HEK293 (cell line): ENCODE results near the gene KATNB1.

Experiments
- CTCF ChIA-PET: fragments of 350-600 bp; formaldehyde crosslinking; extraction: SDS; loops from one replicate; lab custom pipeline; 2021; ENCODE audit warnings: antibody characterized with exemption; lab: Yijun Ruan, JAX
- POLR2A ChIA-PET: fragments of 300-600 bp; formaldehyde crosslinking; extraction: SDS; loops from one replicate; lab custom pipeline; 2020; ENCODE audit warnings: antibody characterized with exemption, inconsistent platforms; lab: Yijun Ruan, JAX
- H3K27ac ChIP-seq: fragments of 200-500 bp; sonication (Bioruptor generic); 2 replicates; pipeline ENCODE4 v1.5.1; 2014; ENCODE audit warnings: low read depth, low read length, control low read depth, inconsistent platforms; ENCODE audit errors: extremely low read depth
- H3K36me3 ChIP-seq, 2 experiments: fragments of 200-500 bp in 1 of 2; sonication (Bioruptor generic) in 1 of 2; 1 replicate in 1 of 2; 2 replicates in 1 of 2; pipeline ENCODE4 v1.5.1; 2014 to 2017; ENCODE audit warnings: inconsistent platforms in 2 of 2, low read length in 2 of 2; ENCODE audit not compliant: control insufficient read depth in 2 of 2, insufficient read depth in 1 of 2
- H3K4me1 ChIP-seq: fragments of 200-500 bp; sonication (Bioruptor generic); 2 replicates; pipeline ENCODE4 v1.5.1; 2014; ENCODE audit warnings: mild to moderate bottlenecking, low read length, inconsistent platforms; ENCODE audit not compliant: control insufficient read depth, insufficient read depth
- H3K4me3 ChIP-seq: 2 replicates; pipeline ENCODE4 v1.5.1; 2011; ENCODE audit warnings: low read depth, mild to moderate bottlenecking, control low read depth, low read length, moderate library complexity
- H3K9me3 ChIP-seq: fragments of 200-500 bp; sonication (Bioruptor generic); 2 replicates; pipeline ENCODE4 v1.5.1; 2014; ENCODE audit warnings: low read depth, low read length, inconsistent platforms; ENCODE audit not compliant: control insufficient read depth, insufficient read depth
- EGR2 ChIP-seq: fragments of 450-650 bp; formaldehyde crosslinking; IDR thresholded peaks from 2 replicates; pipeline ENCODE4 v1.5.1; 2016; ENCODE audit warnings: low read depth, missing biosample characterization, missing genetic modification characterization
- HOXC10 ChIP-seq: sonication (generic); formaldehyde crosslinking; IDR thresholded peaks from 2 replicates; pipeline ENCODE4 v1.8.1; 2023; ENCODE audit warnings: mild to moderate bottlenecking, missing genetic modification reagents
- KLF9 ChIP-seq: fragments of 450-650 bp; formaldehyde crosslinking; IDR thresholded peaks from 2 replicates; pipeline ENCODE4 v1.5.1; 2016; ENCODE audit warnings: missing biosample characterization, missing genetic modification characterization, low read depth
- RBAK ChIP-seq: fragments of 450-650 bp; formaldehyde crosslinking; IDR thresholded peaks from 2 replicates; pipeline ENCODE4 v1.5.1; 2016; ENCODE audit warnings: missing biosample characterization, missing genetic modification characterization
- YY1 ChIP-seq: fragments of 450-650 bp; formaldehyde crosslinking; IDR thresholded peaks from 2 replicates; pipeline ENCODE4 v1.5.1; 2018; ENCODE audit warnings: missing biosample characterization, missing genetic modification characterization
- ZBTB8A ChIP-seq: fragments of 450-650 bp; formaldehyde crosslinking; IDR thresholded peaks from 2 replicates; pipeline ENCODE4 v1.5.1; 2016; ENCODE audit warnings: missing biosample characterization, missing genetic modification characterization
- ZFP41 ChIP-seq: fragments of 450-650 bp; formaldehyde crosslinking; IDR thresholded peaks from 2 replicates; pipeline ENCODE4 v1.5.1; 2016; ENCODE audit warnings: missing biosample characterization, missing genetic modification characterization, borderline replicate concordance
- ZNF600 ChIP-seq: fragments of 450-650 bp; formaldehyde crosslinking; IDR thresholded peaks from 2 replicates; pipeline ENCODE4 v1.5.1; 2016; ENCODE audit warnings: missing biosample characterization, missing genetic modification characterization
- TF ChIP-seq, protein P1 (sequence below): fragments of 450-650 bp; formaldehyde crosslinking; IDR thresholded peaks from 2 replicates; pipeline ENCODE4 v1.5.1; 2016; ENCODE audit warnings: missing biosample characterization, missing genetic modification characterization
- TF ChIP-seq, protein P2 (sequence below): fragments of 450-650 bp; formaldehyde crosslinking; IDR thresholded peaks from 2 replicates; pipeline ENCODE4 v1.5.1; 2016; ENCODE audit warnings: missing biosample characterization, missing genetic modification characterization
- TF ChIP-seq, protein P3 (sequence below): fragments of 450-650 bp; formaldehyde crosslinking; conservative IDR thresholded peaks from 2 replicates; pipeline ENCODE4 v1.5.1; 2016; ENCODE audit warnings: low read depth, missing biosample characterization, missing genetic modification characterization
- TF ChIP-seq, protein P4 (sequence below): fragments of 450-650 bp; formaldehyde crosslinking; IDR thresholded peaks from 2 replicates; pipeline ENCODE4 v1.5.1; 2016; ENCODE audit warnings: missing biosample characterization, missing genetic modification characterization
- TF ChIP-seq, protein P5 (sequence below): fragments of 450-650 bp; formaldehyde crosslinking; IDR thresholded peaks from 2 replicates; pipeline ENCODE4 v1.5.1; 2016; ENCODE audit warnings: missing biosample characterization, missing genetic modification characterization

Gene KATNB1

DNA sequence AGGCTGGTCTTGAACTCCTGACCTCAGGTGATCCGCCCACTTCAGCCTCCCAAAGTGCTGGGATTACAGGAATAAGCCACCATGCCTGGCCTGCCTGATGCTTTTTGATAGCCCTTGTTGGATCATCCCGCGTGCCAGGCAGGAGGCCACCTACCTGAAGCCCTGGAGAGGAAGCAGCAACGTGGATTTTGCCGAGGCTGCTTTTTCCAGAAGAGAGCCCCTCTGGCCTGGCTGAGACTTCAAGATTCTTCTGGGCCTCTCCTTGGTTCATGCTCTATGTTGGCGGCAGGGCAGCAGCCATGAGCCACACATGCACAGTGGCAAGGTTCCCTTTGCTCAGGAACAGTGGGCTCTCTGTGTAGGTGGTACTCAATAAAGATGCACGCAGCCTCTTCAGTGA is 11.5 kb downstream of the KATNB1 start:
- ChIA-PET POLR2A (no interaction called here), CTCF (interaction anchor here (1.2 kb wide), 1 partner anchor 40 kb away, joined by 3 read pairs; no protein-coding TSS in a partner anchor)
- Histone ChIP-seq H3K36me3 (peaks cover 0 to 68% of the 10 kb centered on the region in 2 experiments; a peak in 2 of 3 replicates), H3K9me3 (no peaks in the 10 kb centered on the region), H3K4me1 (no peaks in the 10 kb centered on the region), H3K4me3 (no peak overlapping the region), H3K27ac (no peak overlapping the region)
- TF ChIP-seq EGR2 (tag by site-specific recombination) = 0 out of 2 replicates have a peak, but pooled peaks have one; percentile 5
- TF ChIP-seq, protein P1, sequence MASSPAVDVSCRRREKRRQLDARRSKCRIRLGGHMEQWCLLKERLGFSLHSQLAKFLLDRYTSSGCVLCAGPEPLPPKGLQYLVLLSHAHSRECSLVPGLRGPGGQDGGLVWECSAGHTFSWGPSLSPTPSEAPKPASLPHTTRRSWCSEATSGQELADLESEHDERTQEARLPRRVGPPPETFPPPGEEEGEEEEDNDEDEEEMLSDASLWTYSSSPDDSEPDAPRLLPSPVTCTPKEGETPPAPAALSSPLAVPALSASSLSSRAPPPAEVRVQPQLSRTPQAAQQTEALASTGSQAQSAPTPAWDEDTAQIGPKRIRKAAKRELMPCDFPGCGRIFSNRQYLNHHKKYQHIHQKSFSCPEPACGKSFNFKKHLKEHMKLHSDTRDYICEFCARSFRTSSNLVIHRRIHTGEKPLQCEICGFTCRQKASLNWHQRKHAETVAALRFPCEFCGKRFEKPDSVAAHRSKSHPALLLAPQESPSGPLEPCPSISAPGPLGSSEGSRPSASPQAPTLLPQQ (tag by site-specific recombination) = no peak

DNA sequence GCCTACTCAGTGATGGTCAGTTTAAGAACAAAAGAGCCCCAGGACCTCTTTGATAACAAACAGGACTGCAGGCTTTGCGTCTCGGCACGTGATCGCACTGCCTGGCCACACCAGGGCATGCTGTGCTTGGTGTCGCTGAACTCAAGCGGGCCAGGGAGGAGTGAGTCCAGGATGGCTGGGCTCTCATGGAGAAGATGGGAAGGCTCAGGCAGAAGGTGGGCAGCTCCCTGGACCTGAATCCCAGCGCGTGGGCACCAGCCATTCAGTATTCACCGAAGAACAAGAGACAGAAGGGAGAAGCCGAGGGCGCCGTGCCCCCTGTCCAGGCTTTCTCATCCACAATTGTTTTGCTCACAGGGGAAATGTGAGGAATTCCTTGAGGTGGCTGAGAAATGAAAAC is 11.9 kb downstream of the KATNB1 start:
- ChIA-PET CTCF (interaction anchor here (0.6 to 1.2 kb wide), 2 partner anchors 9 to 161 kb away, joined by 3 to 4 read pairs; no protein-coding TSS in a partner anchor), POLR2A (no interaction called here)
- Histone ChIP-seq H3K27ac (no peak overlapping the region), H3K36me3 (peaks cover 0 to 68% of the 10 kb centered on the region in 2 experiments; a peak in 2 of 3 replicates), H3K9me3 (no peaks in the 10 kb centered on the region), H3K4me1 (no peaks in the 10 kb centered on the region), H3K4me3 (no peak overlapping the region)
- TF ChIP-seq, protein P2, sequence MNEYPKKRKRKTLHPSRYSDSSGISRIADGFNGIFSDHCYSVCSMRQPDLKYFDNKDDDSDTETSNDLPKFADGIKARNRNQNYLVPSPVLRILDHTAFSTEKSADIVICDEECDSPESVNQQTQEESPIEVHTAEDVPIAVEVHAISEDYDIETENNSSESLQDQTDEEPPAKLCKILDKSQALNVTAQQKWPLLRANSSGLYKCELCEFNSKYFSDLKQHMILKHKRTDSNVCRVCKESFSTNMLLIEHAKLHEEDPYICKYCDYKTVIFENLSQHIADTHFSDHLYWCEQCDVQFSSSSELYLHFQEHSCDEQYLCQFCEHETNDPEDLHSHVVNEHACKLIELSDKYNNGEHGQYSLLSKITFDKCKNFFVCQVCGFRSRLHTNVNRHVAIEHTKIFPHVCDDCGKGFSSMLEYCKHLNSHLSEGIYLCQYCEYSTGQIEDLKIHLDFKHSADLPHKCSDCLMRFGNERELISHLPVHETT (tag by site-specific recombination) = no peak
- no peak for TF ChIP-seq ZFP41 (tag by site-specific recombination)
- TF ChIP-seq KLF9 = no peak
- TF ChIP-seq, protein P3, sequence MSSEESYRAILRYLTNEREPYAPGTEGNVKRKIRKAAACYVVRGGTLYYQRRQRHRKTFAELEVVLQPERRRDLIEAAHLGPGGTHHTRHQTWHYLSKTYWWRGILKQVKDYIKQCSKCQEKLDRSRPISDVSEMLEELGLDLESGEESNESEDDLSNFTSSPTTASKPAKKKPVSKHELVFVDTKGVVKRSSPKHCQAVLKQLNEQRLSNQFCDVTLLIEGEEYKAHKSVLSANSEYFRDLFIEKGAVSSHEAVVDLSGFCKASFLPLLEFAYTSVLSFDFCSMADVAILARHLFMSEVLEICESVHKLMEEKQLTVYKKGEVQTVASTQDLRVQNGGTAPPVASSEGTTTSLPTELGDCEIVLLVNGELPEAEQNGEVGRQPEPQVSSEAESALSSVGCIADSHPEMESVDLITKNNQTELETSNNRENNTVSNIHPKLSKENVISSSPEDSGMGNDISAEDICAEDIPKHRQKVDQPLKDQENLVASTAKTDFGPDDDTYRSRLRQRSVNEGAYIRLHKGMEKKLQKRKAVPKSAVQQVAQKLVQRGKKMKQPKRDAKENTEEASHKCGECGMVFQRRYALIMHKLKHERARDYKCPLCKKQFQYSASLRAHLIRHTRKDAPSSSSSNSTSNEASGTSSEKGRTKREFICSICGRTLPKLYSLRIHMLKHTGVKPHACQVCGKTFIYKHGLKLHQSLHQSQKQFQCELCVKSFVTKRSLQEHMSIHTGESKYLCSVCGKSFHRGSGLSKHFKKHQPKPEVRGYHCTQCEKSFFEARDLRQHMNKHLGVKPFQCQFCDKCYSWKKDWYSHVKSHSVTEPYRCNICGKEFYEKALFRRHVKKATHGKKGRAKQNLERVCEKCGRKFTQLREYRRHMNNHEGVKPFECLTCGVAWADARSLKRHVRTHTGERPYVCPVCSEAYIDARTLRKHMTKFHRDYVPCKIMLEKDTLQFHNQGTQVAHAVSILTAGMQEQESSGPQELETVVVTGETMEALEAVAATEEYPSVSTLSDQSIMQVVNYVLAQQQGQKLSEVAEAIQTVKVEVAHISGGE = no peak
- no peak for TF ChIP-seq YY1
- TF ChIP-seq, protein P4, sequence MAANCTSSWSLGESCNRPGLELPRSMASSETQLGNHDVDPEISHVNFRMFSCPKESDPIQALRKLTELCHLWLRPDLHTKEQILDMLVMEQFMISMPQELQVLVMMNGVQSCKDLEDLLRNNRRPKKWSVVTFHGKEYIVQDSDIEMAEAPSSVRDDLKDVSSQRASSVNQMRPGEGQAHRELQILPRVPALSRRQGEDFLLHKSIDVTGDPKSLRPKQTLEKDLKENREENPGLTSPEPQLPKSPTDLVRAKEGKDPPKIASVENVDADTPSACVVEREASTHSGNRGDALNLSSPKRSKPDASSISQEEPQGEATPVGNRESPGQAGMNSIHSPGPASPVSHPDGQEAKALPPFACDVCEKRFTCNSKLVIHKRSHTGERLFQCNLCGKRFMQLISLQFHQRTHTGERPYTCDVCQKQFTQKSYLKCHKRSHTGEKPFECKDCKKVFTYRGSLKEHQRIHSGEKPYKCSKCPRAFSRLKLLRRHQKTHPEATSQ (tag by site-specific recombination) = no peak
- no peak for TF ChIP-seq RBAK (tag by site-specific recombination)
- TF ChIP-seq ZBTB8A (tag by site-specific recombination) = no peak
- no peak for TF ChIP-seq ZNF600 (tag by site-specific recombination)
- TF ChIP-seq HOXC10 (CRISPR knock-in tag) = no peak
- TF ChIP-seq, protein P5, sequence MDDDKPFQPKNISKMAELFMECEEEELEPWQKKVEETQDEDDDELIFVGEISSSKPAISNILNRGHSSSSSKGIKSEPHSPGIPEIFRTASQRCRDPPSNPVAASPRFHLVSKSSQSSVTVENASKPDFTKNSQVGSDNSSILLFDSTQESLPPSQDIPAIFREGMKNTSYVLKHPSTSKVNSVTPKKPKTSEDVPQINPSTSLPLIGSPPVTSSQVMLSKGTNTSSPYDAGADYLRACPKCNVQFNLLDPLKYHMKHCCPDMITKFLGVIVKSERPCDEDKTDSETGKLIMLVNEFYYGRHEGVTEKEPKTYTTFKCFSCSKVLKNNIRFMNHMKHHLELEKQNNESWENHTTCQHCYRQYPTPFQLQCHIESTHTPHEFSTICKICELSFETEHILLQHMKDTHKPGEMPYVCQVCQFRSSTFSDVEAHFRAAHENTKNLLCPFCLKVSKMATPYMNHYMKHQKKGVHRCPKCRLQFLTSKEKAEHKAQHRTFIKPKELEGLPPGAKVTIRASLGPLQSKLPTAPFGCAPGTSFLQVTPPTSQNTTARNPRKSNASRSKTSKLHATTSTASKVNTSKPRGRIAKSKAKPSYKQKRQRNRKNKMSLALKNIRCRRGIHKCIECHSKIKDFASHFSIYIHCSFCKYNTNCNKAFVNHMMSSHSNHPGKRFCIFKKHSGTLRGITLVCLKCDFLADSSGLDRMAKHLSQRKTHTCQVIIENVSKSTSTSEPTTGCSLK (tag by site-specific recombination) = no peak
- TF ChIP-seq, all 188 proteins: peak for 0
